ENCODE results near the gene SIGLEC1.

SIGLEC1 gene

DNA sequence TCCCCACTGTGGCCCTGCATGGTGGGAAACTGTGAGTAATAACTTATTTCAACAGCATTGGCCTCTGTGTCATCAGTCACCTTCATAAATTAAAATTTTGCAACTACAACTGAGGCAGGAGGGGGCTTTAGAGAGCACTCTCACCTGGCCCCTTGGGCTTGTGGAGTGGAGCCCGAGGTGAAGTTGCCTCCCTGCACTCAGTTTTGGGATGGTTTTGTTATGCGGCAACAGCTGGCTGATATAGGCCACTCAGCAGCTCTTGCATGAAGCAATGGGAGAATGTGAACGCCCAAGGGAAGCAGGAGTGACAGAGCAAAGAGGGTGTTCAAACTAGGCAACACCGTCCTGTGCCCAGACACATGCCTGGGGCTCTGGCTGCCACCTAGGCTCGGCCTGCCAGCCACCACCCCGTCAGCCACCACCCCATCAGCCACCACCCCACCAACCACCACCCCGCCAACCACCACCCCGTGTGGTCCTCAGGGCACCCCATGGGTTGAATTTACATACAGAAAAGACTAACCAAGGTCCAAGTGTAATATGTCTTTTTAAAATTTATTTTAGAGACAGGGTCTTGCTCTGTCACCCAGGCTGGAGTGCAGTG is 44.9 kb downstream of the SIGLEC1 start:
- Histone ChIP-seq H3K27ac (ENCODE audit: low read depth, low read length) (no peak overlapping the region), H3K4me1 (ENCODE audit: control insufficient read depth, insufficient read depth, low read length, unreplicated experiment) (peaks cover 11% of the 10 kb centered on the region), H3K79me2 (ENCODE audit: control insufficient read depth, insufficient read depth, low read length, unreplicated experiment) (no peaks in the 10 kb centered on the region), H3K27me3 (ENCODE audit: insufficient read depth, low read length) (peaks cover 11% of the 10 kb centered on the region), H3K36me3 (ENCODE audit: insufficient read depth, low read length) (no peaks in the 10 kb centered on the region), H3K4me3 (ENCODE audit: low read depth, low read length) (no peak overlapping the region), H2AFZ (ENCODE audit: low read length, unreplicated experiment) (no peak overlapping the region)

DNA sequence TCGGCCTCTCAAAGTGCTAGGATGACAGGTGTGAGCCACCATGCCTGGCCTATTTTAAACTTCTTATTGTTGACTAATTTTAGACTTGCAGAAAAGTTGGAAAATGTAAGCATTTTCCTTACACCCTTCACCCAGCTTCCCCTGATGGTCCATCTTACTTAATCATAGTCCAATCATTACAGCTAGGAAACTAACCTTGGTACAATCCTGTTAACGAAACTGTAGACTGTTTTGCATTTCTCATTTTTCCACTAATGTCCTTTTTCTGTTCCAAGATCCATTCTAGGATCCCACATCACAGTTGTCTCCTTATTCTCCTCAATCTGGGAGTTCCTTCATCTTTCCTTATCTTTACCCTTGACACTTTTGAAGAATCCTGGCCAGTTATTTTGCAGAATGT is 48.5 kb downstream of the SIGLEC1 start:
- Histone ChIP-seq H3K36me3 (ENCODE audit: insufficient read depth, low read length) (no peaks in the 10 kb centered on the region), H3K4me1 (ENCODE audit: control insufficient read depth, insufficient read depth, low read length, unreplicated experiment) (no peaks in the 10 kb centered on the region), H3K4me3 (ENCODE audit: low read depth, low read length) (no peak overlapping the region), H3K79me2 (ENCODE audit: control insufficient read depth, insufficient read depth, low read length, unreplicated experiment) (no peaks in the 10 kb centered on the region), H3K27ac (ENCODE audit: low read depth, low read length) (no peak overlapping the region), H3K27me3 (ENCODE audit: insufficient read depth, low read length) (peaks cover 47% of the 10 kb centered on the region), H2AFZ (ENCODE audit: low read length, unreplicated experiment) (no peak overlapping the region)

DNA sequence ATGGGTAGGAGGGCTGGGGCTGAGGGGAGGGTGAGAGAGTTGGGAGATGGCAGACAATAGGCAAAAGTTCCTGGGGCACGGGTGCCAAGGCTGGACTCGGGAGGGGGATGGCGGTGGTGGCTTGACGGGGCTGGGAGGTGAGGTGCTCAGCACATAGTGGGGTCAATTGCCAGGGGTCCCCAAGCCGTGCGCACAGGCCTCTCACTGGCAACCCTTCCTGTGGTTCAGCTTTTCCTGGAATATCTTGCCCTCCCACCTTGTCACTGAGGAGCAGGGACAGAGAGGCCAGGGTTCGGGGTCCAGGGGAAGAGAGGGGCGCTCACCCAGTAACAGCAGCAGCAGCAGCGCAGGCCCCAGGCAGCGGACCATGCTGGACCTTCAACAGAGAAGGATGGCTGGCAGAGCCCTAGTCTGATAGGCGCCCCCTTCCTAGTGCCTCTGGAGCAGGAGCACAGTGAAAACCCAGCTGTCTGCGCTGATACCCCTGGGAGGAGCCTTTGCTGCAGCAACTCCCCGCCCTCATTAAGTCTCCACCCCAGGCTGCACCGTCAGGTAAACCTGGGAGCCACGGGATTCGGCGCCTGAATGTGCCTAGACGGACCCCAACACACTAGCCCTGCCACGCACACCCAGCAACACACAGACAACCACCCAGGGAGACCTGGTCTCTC is 49.2 kb downstream of the SIGLEC1 start, which contains the start of gene GFRA4:
GFRA4 (minus strand) TSS at position 369 of the 671 bp plus-strand sequence; CDS start at position 369, 0 bp downstream.
- H3K4me1 ChIP-seq (ENCODE audit: control insufficient read depth, insufficient read depth, low read length, unreplicated experiment), result no peaks in the 10 kb centered on the region
- peaks cover 54% of the 10 kb centered on the region for H3K27me3 ChIP-seq (ENCODE audit: insufficient read depth, low read length)
- H3K79me2 ChIP-seq (ENCODE audit: control insufficient read depth, insufficient read depth, low read length, unreplicated experiment), result no peaks in the 10 kb centered on the region
- no peak within 1 kb of the TSS for H3K27ac ChIP-seq (ENCODE audit: low read depth, low read length)
- H2AFZ ChIP-seq (ENCODE audit: low read length, unreplicated experiment), result no peak within 1 kb of the TSS
- no peak within 1 kb of the TSS for H3K4me3 ChIP-seq (ENCODE audit: low read depth, low read length)
- H3K36me3 ChIP-seq (ENCODE audit: insufficient read depth, low read length), result no peaks in the 10 kb centered on the region

Measured in ACC112 (cell line).